ENCODE results near the gene NAV1. TPM values are rescaled to one million over a fixed set of nuclear protein-coding genes. Genes with fewer than 3 reads are reported as not detected.
A peak's percentile ranks its signal among the peaks of the same experiment; 100 is the strongest.

The NAV1 gene
- total RNA-seq, 1 donor from 2014 or later: 44.9 TPM

GRCh38 chr1:201555593-201555945 lies 16.6 kb downstream of the NAV1 start:
- H3K9me3 Mint-ChIP-seq: no peaks in the 10 kb centered on the region
- H3K4me1 Mint-ChIP-seq (ENCODE audit: unreplicated experiment): peaks cover 45% of the 10 kb centered on the region
- DNase-seq (ENCODE audit: extremely low spot score, unreplicated experiment): no peak
- H3K27ac Mint-ChIP-seq: no peak overlapping the region
- TF ChIP-seq CTCF (conservative IDR thresholded peaks at IDR 0.05): no peak
- H3K27me3 Mint-ChIP-seq: no peaks in the 10 kb centered on the region
- no peaks in the 10 kb centered on the region for H3K36me3 Mint-ChIP-seq
- no peak overlapping the region for H3K4me3 Mint-ChIP-seq

GRCh38 chr1:201556841-201557571 lies 18.1 kb downstream of the NAV1 start:
- DNase-seq (ENCODE audit: extremely low spot score, unreplicated experiment): no peak
- no peak for TF ChIP-seq CTCF (conservative IDR thresholded peaks at IDR 0.05)
- Mint-ChIP-seq H3K36me3 (no peaks in the 10 kb centered on the region), H3K9me3 (no peaks in the 10 kb centered on the region), H3K27me3 (no peaks in the 10 kb centered on the region), H3K4me3 (no peak overlapping the region), H3K27ac (peak overlapping the region; percentile 19), H3K4me1 (ENCODE audit: unreplicated experiment) (peaks cover 45% of the 10 kb centered on the region)

- TF ChIP-seq CTCF (conservative IDR thresholded peaks at IDR 0.05): no peak
- no peak overlapping the region for H3K4me3 Mint-ChIP-seq
- no peaks in the 10 kb centered on the region for H3K9me3 Mint-ChIP-seq
- DNase-seq (ENCODE audit: extremely low spot score, unreplicated experiment): no peak
- H3K27me3 Mint-ChIP-seq: no peaks in the 10 kb centered on the region
- H3K36me3 Mint-ChIP-seq: no peaks in the 10 kb centered on the region
- peak overlapping the region; percentile 19 for H3K27ac Mint-ChIP-seq
- peaks cover 45% of the 10 kb centered on the region for H3K4me1 Mint-ChIP-seq (ENCODE audit: unreplicated experiment)
Measured at GRCh38 chr1:201557572-201557958, 18.6 kb downstream of the NAV1 start.

GRCh38 chr1:201559679-201560162 lies 20.8 kb downstream of the NAV1 start:
- Mint-ChIP-seq H3K9me3 (no peaks in the 10 kb centered on the region), H3K27ac (no peak overlapping the region), H3K27me3 (no peaks in the 10 kb centered on the region), H3K36me3 (no peaks in the 10 kb centered on the region), H3K4me3 (no peak overlapping the region), H3K4me1 (ENCODE audit: unreplicated experiment) (peaks cover 29% of the 10 kb centered on the region)
- DNase-seq (ENCODE audit: extremely low spot score, unreplicated experiment): peak; percentile 85
- peak; percentile 97 for TF ChIP-seq CTCF (conservative IDR thresholded peaks at IDR 0.05)

GRCh38 chr1:201560328-201561194 lies 21.6 kb downstream of the NAV1 start:
- Mint-ChIP-seq H3K36me3 (no peaks in the 10 kb centered on the region), H3K27ac (no peak overlapping the region), H3K4me3 (no peak overlapping the region), H3K27me3 (no peaks in the 10 kb centered on the region), H3K9me3 (no peaks in the 10 kb centered on the region), H3K4me1 (ENCODE audit: unreplicated experiment) (peaks cover 22% of the 10 kb centered on the region)
- DNase-seq (ENCODE audit: extremely low spot score, unreplicated experiment): no peak
- TF ChIP-seq CTCF (conservative IDR thresholded peaks at IDR 0.05): no peak

All from type B pancreatic cell (in vitro differentiated cells).